T-helper 9 cell (primary cell): Measurements from ENCODE around the gene PIK3R2.
A peak's percentile ranks its signal among the peaks of the same experiment; 100 is the strongest.

Experiments used
- DNase-seq: peaks from one replicate; pipeline ENCODE4 v3.0.0-alpha.2; 2020

Gene PIK3R2

GRCh38 chr19:18174983-18175382 lies 22.0 kb downstream of the PIK3R2 start:
- DNase-seq = no peak

DNA sequence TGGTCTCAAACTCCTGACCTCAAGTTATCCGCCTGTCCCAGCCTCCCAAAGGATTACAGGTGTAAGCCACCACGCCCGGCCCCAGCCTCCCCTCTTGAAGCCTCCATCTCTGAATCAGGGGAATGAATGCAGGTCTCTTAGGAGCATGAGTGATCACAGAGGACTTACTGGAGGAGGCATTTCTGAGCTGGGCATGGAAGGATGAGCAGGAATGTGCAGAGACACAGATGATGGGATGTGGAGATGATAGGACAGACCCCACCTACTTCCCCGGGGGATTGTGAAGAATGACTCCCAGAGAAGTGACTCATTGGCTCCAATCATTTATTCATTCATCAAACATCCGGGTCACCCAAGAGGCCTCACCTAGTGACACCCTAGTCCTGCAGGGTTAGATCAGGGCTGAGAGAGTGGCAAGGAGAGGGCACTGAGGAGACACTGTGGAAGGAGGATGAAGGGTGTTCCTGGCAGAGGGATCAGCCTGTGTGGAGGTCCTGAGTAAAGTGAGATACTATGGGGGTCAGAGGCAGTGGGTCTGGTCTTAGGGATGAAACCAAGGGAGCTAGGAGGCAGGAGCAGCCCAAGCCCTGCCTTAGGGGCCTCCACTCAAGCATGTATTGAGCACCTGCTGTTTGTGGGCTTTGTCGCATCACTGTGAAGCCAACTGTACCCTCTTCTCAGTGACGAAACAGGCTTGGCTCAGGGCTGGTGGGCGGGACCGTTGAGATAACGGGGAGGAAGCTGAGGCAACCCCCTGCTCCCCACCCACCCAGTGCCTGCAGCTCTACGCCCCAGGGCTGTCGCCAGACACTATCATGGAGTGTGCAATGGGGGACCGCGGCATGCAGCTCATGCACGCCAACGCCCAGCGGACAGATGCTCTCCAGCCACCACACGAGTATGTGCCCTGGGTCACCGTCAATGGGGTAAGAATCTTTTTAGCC lies 23.7 kb downstream of the PIK3R2 start:
- DNase-seq = no peak

GRCh38 chr19:18179957-18180356 lies 27.0 kb downstream of the PIK3R2 start:
- DNase-seq = no peak

GRCh38 chr19:18183529-18183928 lies 30.6 kb downstream of the PIK3R2 start:
- DNase-seq = no peak

- no peak for DNase-seq
Observed at GRCh38 chr19:18185538-18185937, 32.6 kb downstream of the PIK3R2 start.

DNA sequence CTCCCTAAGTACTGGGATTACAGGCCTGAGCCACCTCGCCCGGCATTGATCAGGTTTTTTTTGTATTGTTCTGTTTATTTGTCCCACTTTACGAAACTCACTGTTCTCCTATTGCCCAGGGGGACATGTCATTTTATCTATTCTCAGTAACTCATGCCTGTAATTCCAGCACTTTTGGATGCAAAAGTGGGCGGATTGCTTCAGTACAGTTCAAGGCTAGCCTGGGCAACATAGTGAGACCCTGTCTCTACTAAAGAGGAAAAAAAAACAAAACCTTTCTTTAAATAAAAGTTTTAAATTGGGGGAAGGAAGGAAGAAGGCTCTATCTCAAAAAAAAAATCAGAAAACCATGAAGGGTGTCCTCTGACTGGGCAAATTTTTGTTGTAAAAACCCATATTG lies 37.3 kb downstream of the PIK3R2 start:
- DNase-seq = no peak

- no peak for DNase-seq
Observed at GRCh38 chr19:18191640-18192062, 38.7 kb downstream of the PIK3R2 start.

- peak; percentile 97 for DNase-seq
Observed at GRCh38 chr19:18192673-18193387, 39.9 kb downstream of the PIK3R2 start, which contains the start of gene MPV17L2. Gene MPV17L2 (plus strand): TSS chr19:18193218. CDS start chr19:18193282, 64 bp downstream.

GRCh38 chr19:18193388-18194180 lies 40.6 kb downstream of the PIK3R2 start:
- no peak for DNase-seq

DNA sequence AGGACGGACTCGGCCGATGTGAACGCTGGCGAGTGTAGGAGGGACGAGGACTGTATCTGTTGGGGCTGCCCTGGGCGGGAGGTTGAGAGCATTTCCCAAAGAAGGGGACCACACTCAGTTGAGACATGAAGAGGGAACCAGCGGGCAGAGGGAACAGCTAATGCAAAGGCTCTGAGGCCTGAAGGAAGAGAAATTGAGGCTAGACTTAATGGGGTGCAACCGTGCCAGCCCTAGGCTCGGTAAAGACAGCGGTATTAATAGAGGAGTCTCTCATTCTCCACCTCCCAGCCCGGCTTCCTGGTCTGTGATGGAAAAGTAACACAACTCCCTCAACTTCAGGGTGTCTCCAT lies 41.2 kb downstream of the PIK3R2 start:
- DNase-seq = no peak

DNA sequence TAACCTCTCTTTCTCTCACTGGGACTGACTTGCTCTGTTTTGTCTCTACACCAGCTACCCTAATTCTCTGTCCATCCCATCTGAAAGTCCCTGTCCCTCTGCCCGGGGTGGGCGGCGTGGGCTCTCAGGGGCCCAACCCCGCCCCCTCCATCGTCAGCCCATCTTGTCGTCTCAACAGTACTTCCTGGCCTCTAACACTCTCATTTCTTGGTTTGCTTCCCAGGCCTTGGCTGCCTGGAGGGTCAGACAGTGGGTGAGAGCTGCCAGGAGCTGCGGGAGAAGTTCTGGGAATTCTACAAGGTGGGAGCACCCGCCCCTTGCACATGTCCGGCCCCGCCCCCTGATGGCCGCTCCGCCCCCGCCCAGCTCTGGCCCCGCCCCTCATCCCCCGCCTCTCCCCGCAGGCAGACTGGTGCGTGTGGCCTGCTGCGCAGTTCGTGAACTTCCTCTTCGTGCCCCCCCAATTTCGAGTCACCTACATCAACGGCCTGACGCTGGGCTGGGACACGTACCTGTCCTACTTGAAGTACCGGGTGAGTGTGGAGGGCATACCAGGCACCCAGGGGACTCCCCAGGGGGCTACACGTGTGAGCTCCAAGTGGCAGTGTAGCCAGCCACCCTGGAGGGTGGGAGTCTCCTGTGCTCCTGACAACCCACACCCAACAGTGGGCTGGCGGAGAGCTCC lies 41.7 kb downstream of the PIK3R2 start:
- no peak for DNase-seq

GRCh38 chr19:18196511-18196845 lies 43.5 kb downstream of the PIK3R2 start:
- no peak for DNase-seq

GRCh38 chr19:18197306-18197705 lies 44.3 kb downstream of the PIK3R2 start:
- no peak for DNase-seq

- no peak for DNase-seq
Observed at GRCh38 chr19:18197941-18198340, 45.0 kb downstream of the PIK3R2 start.

DNA sequence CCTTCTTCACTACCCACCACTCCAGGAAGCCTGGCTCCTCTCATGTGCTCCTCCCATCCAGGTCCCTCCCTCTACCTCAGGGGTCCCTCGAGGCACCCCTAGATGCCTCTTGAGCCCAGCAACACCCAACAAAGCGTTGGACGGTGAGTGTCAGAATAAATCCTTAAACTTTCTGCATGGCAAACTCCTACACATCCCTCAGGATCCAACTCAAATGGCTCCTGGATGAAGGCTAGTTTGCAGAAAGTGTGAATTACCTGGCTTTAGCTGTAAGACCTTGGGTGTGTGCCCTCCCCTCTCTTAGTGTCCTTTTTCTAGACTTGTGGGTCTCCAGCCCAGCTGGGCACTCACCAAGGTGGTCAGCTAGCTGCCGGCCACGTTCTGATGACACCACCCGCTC lies 45.4 kb downstream of the PIK3R2 start:
- DNase-seq = no peak

DNA sequence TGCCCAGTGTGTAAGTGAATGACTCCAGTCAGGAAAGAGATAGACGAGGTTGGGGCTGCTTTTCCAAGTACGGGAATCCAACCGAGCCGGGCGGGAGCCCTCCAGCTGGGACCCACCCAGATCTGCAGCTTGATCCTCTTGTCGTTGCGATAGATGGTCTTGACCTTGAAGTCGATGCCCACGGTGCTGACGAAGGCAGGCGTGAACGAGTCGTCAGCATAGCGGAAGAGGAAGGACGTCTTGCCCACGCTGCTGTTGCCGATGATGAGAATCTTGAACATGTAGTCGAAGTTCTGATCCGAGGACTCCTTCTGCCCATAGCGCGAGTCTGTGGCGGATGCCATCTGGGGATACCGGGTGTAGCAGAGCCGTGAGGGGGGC lies 49.4 kb downstream of the PIK3R2 start:
- DNase-seq = no peak

DNA sequence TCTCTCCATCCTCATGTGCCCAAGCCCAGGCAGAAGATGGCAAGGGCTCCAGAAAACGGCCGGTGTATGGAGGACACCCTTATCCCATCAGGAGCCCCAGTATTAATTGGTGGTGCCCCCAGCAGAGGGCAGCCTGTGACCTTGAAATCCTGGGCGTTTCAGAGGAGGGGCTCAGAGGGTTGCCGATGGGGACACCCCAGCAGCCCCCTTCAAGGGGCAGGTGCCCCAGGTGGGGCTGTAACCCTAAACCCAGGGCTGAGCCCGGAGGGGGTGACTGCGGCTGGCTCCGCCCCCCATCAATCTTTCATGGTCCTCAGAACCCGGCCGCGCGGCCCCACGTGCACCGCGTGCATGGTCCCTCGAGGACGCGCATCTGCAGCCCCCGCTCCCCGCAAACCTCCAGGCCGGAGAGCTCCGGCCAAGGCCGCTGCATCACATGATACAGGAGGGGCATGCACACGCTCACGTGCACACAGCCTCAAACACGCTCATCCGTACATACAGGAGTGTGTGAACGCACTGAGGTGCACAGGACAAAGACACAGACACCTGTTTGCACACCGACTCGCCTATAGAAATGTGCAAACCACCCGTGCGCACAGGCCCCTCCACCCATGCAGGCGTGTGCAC lies 49.9 kb downstream of the PIK3R2 start:
- peak; percentile 17 for DNase-seq

DNA sequence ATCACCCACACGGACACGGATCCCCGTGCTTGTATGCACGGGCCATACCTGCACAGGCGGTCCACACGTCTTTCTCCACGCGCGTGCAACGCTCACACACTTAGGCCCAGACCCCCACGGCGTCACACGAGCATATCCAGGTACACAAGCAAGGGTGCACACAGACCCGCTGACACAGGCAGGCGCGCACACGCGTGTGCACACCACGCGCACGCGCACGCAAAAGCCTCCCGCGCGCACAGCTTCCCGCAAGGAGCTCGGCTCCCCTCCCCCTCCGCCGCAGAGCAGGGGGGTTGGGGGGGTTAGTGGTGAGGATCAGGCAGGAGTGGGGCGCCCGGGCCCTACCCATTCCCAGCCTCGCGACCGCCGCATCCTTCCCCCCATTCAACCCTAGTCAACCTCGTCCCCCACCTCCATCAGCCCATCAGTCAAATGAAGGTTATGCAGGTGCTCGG lies 50.5 kb downstream of the PIK3R2 start:
- peak; percentile 48 for DNase-seq

GRCh38 chr19:18203863-18204393 lies 51.0 kb downstream of the PIK3R2 start, which contains the start of gene RAB3A:
Gene RAB3A (minus strand): TSS chr19:18204042. CDS start chr19:18202740, 1,302 bp downstream.
- DNase-seq = peak; percentile 99

- peak; percentile 27 for DNase-seq
Observed at GRCh38 chr19:18204394-18205199, 51.6 kb downstream of the PIK3R2 start.
